Erythroblast (primary cell): Measurements from ENCODE around the gene FAM110A.

Experiments
- DNase-seq, 2 experiments: peaks; one replicate each; lab custom pipeline; 2025; lab: John Stamatoyannopoulos, UW
- GATA1 ChIP-seq: IDR thresholded peaks from 2 replicates; pipeline ENCODE4 v1.6.1; 2011; ENCODE audit warnings: low read depth, mild to moderate bottlenecking, control low read depth, low read length, moderate library complexity
- POLR2A ChIP-seq: IDR thresholded peaks from 2 replicates; pipeline ENCODE4 v1.6.1; 2011; ENCODE audit warnings: mild to moderate bottlenecking, low read length

The FAM110A gene

GRCh38 chr20:856361-856775, 22.9 kb downstream of the FAM110A start:
- TF ChIP-seq POLR2A (no peak), GATA1 (no peak)
- no peak for DNase-seq

DNA sequence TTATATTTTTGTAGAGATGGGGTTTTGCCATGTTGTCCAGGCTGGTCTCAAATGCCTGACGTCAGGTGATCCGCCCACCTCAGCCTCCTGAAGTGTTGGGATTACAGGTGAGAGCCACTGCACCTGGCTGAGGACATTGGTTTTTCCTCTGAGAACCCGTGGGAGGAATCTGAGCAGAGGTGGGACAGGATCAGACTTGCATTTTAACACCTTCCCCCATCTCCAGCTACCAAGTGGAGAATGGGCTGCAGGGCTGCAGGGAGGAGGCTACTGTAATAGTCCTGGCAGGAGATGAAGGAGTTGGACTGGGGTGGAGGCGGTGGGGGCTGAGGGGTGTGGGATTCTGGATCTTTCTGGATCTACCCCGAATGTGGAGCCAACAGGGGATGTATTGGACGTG, 24.5 kb downstream of the FAM110A start:
- no peak for DNase-seq
- TF ChIP-seq POLR2A (no peak), GATA1 (no peak)

DNA sequence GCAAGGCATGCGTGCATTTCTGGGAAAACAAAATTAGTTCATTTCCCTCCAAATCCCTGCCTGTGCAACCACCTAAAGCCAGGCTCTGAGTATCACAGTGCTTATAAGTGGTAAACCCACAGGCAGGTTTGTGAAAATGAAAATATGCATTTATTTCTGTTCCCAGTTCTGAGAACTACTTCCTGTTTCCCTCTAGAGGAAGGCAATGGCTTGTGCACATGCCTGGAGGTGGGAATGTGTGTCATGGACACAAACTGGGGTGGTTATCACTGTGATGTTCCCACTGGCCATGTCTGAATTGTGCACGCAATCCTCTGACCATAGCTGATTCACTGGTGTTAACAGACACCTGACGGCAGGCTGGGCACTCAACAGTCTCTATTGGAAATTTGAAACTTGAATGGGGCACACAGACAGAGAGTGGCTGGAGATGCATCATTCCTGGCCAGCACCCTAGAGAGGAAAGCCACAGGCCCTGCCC, 26.3 kb downstream of the FAM110A start:
- no peak for DNase-seq
- TF ChIP-seq POLR2A (no peak), GATA1 (no peak)

DNA sequence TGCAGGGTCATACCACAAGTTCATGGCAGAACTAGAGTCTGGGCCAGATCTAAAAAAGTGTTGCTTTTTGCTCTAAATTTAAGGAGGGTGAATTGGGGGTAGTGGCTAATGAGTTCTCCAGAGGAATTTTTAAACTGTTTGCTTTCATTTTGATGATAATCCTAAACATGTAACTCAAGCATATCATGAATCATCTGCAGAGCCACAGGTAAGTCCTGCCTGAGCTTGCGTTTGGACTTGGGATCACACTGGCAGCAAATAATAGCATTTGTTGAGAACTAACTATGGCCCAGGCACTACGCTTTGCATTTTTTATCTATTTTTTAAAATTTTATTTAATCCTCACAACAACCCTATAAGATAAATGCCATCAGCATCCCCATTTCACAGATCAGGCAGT, 27.4 kb downstream of the FAM110A start:
- no peak for DNase-seq

DNA sequence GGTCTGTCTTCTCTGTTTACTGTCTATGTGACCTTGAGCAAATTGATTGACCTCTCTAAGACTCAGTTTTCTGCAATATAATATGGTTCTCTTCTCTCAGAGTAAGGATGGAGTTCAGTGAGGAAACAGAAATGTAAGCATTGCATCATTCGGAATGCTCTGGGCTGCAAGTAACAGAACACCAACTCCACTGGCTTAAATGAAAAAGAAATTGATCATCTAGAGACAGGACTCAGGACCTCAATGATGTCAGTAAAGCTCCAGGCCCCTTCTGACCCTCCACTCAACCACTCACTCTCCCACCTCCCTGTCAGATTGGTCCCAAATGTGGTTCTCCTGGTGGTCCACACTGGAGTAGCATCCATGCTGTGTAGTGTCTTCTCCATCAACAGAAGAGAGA, 31.9 kb downstream of the FAM110A start:
- no peak for DNase-seq
- TF ChIP-seq GATA1 (no peak), POLR2A (no peak)

More for the DNA sequence above, 27.4 kb downstream of the FAM110A start:
- no peak for TF ChIP-seq POLR2A
- no peak for TF ChIP-seq GATA1

DNA sequence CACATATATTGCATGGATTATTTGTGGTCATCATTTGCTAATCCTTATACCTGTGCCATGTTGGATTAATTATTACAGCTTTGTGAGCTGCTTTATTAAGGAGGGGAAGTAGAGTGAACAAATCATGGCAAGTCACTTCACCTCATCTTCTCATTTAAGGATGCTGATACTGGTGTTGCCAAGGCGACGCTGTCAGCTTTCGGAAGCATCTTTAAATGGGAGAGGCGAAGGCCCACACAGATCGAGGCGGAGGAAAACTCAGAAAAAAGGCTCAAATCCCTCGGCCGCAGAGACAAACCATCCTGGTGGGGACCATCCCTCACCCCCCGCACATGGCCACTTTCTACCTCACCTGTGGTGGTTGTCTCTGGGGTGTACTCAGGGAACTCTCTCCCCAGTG, 34.8 kb downstream of the FAM110A start:
- DNase-seq = no peak
- no peak for TF ChIP-seq GATA1
- TF ChIP-seq POLR2A = no peak

DNA sequence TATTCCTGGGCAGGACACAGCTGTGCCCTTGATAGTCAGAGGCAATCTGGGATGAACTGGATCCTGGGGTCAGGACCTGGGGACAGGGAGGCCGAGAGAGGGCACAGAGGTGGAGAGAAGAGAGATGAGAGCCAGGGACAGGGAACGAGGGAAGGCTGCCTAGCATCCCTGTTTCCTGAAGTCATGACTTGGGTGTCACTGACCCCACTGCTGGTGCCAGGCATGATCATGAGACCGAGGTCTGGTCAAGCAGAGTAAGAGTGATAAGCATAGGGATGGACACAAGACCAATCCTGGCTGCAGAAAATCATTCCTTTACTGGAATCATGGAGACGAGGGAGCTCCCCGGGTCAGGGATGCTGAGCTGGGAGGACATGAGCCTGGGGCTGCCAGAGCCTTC, 36.1 kb downstream of the FAM110A start:
- DNase-seq = no peak
- TF ChIP-seq POLR2A (no peak), GATA1 (no peak)

GRCh38 chr20:870758-871157, 37.2 kb downstream of the FAM110A start:
- no peak for TF ChIP-seq POLR2A
- no peak for TF ChIP-seq GATA1
- no peak for DNase-seq

- TF ChIP-seq GATA1 (no peak), POLR2A (no peak)
- DNase-seq = no peak
Observed at GRCh38 chr20:871436-871835, 37.9 kb downstream of the FAM110A start.

DNA sequence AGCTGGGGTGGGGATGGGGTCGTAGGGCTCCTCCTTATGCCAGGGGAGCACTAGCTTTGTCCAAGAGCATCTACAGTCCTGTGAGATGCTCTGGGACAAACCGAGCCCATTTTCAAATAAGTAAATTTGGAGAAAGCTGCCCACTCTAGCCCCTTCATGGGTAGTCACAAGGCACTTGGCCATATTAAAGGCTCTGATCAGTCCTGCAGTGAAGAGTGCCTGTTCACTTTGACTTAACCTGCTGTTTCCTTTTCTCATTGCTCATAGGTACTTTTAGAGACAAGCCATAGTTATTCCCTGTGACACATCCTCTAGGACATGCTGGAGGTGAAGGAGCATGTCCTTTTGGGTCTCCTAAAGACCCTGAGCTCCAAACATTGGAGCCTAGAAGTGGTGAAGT, 38.4 kb downstream of the FAM110A start:
- no peak for TF ChIP-seq GATA1
- no peak for TF ChIP-seq POLR2A
- no peak for DNase-seq

- TF ChIP-seq GATA1 (no peak), POLR2A (no peak)
- no peak for DNase-seq
Observed at GRCh38 chr20:872855-873520, 39.5 kb downstream of the FAM110A start.

- DNase-seq = no peak
- TF ChIP-seq POLR2A = no peak
- TF ChIP-seq GATA1 = no peak
Observed at GRCh38 chr20:873875-874607, 40.5 kb downstream of the FAM110A start.

- DNase-seq = no peak
Observed at GRCh38 chr20:875115-875514, 41.6 kb downstream of the FAM110A start.

DNA sequence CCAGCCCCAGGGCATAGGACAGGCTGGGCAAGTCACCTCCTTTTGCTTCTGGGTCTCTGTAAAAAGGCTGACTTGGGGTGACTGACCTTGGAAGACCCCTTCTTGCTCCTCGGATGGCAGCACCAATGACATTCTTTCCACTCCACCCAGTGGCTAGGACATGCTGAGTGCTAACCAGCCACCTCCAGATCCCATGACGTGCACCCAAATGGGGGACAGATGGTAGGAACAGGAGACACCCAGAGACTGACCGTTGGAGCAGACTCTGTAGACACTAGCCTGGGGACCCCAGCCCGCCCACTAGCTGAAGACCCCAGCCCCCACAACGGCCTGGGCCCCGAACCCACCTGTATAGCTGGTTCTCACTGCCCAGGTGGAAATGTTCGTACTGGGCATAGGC, 44.3 kb downstream of the FAM110A start:
- DNase-seq = no peak
- TF ChIP-seq GATA1 (no peak), POLR2A (no peak)

More at GRCh38 chr20:875115-875514, 41.6 kb downstream of the FAM110A start:
- TF ChIP-seq POLR2A (no peak), GATA1 (no peak)
